IPS-18a (cell line): ENCODE measurements around the gene SNX30.

Source experiments
- H3K27ac ChIP-seq: one replicate; pipeline ENCODE4 v1.5.1; 2013; ENCODE audit warnings: low read length
- H3K27me3 ChIP-seq: one replicate; pipeline ENCODE4 v1.6.1; 2013; ENCODE audit warnings: mild to moderate bottlenecking, low read length; ENCODE audit not compliant: control insufficient read depth, insufficient read depth
- H3K36me3 ChIP-seq: one replicate; pipeline ENCODE4 v1.6.1; 2013; ENCODE audit warnings: low read depth, low read length; ENCODE audit not compliant: control insufficient read depth
- H3K4me1 ChIP-seq: one replicate; pipeline ENCODE4 v1.6.1; 2013; ENCODE audit warnings: low read depth, low read length; ENCODE audit not compliant: control insufficient read depth
- H3K4me3 ChIP-seq: one replicate; pipeline ENCODE4 v1.5.1; 2013; ENCODE audit warnings: low read length
- H3K9ac ChIP-seq: one replicate; pipeline ENCODE4 v1.6.1; 2013; ENCODE audit warnings: mild to moderate bottlenecking, low read length, moderate library complexity
- H3K9me3 ChIP-seq: one replicate; pipeline ENCODE4 v1.6.1; 2013; ENCODE audit warnings: low read depth, low read length; ENCODE audit not compliant: control insufficient read depth

Gene SNX30

DNA sequence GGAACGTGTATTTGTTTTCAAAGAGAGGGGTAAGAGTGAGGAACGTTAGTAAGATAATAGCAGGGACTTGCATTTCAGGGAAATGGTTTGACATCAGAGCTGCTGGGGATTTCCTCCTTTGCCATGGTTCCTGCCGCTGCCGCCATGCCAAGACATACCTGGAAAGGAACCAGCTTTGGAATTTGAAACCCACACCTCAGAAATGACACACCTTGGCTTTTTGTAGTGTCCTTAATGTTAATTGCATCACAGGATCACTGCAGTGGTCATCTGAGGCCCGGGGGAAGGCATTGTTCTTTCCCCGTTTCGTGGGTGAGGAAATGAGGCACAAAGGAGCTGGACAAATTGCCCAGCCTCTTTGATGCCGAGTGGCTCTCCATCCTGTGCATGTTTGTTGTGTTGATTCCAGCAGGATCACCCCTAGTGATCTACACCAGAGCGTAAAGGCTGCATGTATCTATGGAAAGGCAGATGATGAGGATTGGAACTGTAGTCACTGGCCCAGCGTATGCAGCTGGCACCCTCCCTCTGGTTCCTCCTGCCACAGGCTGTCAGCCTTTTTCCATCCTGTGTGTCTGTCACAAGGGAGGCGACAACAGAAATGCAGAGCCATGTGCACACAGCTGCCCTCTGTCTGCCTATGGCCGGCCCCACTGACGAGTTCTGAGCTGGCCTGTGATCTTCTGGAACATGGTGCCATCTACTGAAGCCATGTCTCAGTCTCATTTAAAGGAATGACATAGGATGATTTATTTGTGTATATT lies 102.4 kb downstream of the SNX30 start:
- H3K9me3 ChIP-seq, result no peaks in the 10 kb centered on the region
- H3K36me3 ChIP-seq, result no peaks in the 10 kb centered on the region
- no peak overlapping the region for H3K27ac ChIP-seq
- H3K9ac ChIP-seq, result no peak overlapping the region
- peaks cover 10% of the 10 kb centered on the region for H3K4me1 ChIP-seq
- no peak overlapping the region for H3K4me3 ChIP-seq
- H3K27me3 ChIP-seq, result no peaks in the 10 kb centered on the region

DNA sequence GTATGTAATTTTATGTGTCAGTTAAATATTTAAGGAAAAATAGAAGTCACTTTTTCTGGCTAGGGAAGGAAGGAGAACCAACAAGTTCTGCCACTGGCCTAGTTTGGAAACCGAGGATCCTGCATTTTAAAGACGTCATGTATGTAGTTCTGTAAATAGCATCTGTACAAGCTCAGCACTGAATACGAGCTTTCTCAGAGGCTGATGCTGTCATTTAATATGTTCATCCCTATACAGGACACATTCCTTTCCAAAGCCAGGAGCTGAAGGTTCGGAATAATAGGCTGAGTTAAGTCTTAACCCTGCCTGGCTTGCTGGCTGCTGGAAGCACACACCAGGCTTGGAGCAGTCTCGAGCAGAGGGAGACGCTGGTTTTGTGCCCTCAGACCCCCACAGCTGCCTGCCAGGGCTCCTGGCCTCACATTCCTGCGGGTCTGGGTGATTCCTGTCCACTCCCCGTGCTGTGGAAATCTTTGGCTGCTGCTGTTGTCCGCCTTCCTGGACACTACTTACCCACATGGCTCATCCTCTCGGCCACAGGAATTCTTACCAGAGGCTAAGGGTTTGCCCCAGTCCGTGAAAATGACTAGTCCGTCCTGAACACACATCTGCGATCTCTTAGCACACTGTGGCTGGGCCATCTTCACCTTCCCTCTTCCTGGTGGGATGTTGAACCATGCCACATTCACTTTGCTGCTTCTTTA lies 103.5 kb downstream of the SNX30 start:
- no peaks in the 10 kb centered on the region for H3K36me3 ChIP-seq
- H3K4me1 ChIP-seq, result peaks cover 1% of the 10 kb centered on the region
- no peak overlapping the region for H3K4me3 ChIP-seq
- H3K9me3 ChIP-seq, result no peaks in the 10 kb centered on the region
- no peak overlapping the region for H3K27ac ChIP-seq
- no peaks in the 10 kb centered on the region for H3K27me3 ChIP-seq
- no peak overlapping the region for H3K9ac ChIP-seq

DNA sequence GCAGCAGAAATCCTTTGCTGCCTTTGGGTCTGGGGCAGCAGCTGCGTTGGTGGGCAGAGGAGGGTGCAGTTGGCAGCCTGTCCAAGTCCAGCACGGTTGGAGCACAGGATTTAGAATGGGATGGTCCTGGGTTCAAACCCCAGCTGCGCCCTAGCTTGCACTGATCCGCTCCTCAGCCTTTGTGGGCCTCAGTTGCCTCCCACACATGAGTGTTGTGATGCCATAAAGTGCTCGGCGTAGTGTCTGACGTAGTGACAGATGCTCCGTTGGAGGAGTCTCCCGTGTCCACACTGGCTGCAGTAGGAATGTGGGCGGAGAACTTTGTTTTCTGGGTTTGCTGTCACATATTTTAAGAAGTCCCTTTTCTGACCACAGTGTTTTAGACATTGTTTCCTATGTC lies 104.1 kb downstream of the SNX30 start:
- H3K4me1 ChIP-seq, result no peaks in the 10 kb centered on the region
- H3K4me3 ChIP-seq, result no peak overlapping the region
- no peak overlapping the region for H3K27ac ChIP-seq
- H3K27me3 ChIP-seq, result no peaks in the 10 kb centered on the region
- no peaks in the 10 kb centered on the region for H3K36me3 ChIP-seq
- H3K9ac ChIP-seq, result no peak overlapping the region
- no peaks in the 10 kb centered on the region for H3K9me3 ChIP-seq

DNA sequence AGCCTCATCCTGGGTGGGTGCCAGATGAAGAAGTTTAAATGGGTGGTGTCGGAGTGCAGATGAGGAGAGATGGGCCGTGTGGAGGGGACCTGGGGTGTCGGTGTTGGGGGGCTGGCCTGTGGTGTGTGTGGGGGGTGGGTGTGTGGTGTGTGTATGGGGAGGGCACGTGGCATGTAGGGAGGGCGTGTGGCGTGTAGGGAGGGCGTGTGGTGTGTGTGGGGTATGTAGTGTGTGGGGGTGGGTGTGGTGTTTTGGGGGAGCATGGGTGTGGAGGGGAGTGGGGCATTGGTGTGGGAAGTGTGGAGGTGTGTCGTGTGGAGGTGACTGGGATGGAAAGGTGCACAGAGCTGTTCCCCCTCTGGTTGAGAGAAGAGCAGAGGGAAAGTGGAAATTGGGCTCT lies 105.6 kb downstream of the SNX30 start:
- no peaks in the 10 kb centered on the region for H3K36me3 ChIP-seq
- H3K27ac ChIP-seq, result no peak overlapping the region
- no peak overlapping the region for H3K9ac ChIP-seq
- H3K9me3 ChIP-seq, result no peaks in the 10 kb centered on the region
- no peaks in the 10 kb centered on the region for H3K27me3 ChIP-seq
- no peaks in the 10 kb centered on the region for H3K4me1 ChIP-seq
- no peak overlapping the region for H3K4me3 ChIP-seq

DNA sequence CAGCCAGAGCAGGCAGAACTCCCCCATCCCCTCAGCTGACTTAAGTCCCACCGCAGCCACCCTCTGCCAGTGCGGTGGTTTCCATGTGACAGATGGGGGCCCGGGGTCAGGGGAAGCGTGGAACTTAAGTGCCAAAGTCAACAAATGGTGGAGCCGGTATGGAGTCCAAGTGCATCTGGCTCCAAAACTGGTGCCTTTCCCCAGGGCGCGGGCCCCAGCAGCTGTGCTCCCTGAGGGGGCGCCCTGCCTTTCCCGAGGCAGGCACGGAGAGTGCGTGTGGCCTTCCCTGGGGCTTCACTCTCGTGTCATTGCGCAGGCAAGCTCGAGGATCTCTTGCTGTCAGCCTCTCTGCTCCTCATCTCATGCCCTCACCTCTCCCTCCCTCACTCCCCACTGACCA lies 106.3 kb downstream of the SNX30 start:
- H3K9me3 ChIP-seq, result no peaks in the 10 kb centered on the region
- no peak overlapping the region for H3K4me3 ChIP-seq
- H3K4me1 ChIP-seq, result no peaks in the 10 kb centered on the region
- no peaks in the 10 kb centered on the region for H3K27me3 ChIP-seq
- H3K9ac ChIP-seq, result no peak overlapping the region
- no peak overlapping the region for H3K27ac ChIP-seq
- H3K36me3 ChIP-seq, result no peaks in the 10 kb centered on the region

DNA sequence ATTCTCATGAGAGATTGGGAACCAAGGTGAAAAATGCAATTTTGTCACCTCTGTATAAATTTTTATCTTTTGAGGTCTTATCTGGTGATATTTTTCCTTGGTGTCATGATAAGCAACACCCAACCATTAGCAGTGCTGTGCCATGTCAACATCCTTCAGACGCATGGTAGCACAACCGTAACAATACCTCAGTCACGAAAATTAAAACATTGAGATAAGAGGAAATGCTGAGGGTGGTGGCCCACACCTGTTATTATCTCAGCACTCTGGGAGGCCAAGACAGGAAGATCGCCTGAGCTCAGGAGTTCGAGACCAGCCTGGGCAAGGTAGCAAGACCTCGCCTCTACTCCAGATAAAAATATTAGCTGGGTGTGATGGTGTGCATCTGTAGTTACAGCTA lies 107.4 kb downstream of the SNX30 start:
- H3K4me3 ChIP-seq, result no peak overlapping the region
- H3K27ac ChIP-seq, result no peak overlapping the region
- H3K9ac ChIP-seq, result no peak overlapping the region

DNA sequence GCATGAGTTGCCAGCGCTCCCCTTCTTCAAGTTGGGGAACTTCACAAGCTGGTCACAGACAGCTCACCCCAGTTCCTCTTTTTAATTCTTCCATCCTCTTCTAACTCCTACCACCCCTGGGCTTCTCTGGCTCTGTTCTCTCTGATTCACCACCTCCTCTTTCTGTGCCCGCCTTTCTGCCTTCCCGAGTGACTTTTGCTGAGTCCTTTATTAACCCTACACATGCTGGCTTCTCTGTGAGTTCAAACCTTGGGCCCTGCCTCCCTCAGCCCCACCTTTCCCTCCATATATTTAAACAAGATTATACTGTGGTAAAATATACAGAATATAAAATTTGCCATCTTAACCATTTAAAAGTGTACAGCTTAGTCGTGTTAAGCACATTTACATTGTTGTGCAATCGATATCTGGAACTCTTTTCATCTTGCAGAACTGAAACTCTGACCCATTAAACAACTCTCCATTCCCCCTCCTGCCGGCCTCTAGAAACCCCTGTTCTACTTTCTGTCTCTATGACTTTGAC lies 108.1 kb downstream of the SNX30 start:
- H3K4me3 ChIP-seq, result no peak overlapping the region
- H3K27ac ChIP-seq, result no peak overlapping the region
- no peaks in the 10 kb centered on the region for H3K9me3 ChIP-seq
- no peak overlapping the region for H3K9ac ChIP-seq
- H3K4me1 ChIP-seq, result no peaks in the 10 kb centered on the region
- no peaks in the 10 kb centered on the region for H3K36me3 ChIP-seq
- H3K27me3 ChIP-seq, result no peaks in the 10 kb centered on the region

More for the DNA sequence above, 107.4 kb downstream of the SNX30 start:
- Histone ChIP-seq H3K4me1 (no peaks in the 10 kb centered on the region), H3K36me3 (no peaks in the 10 kb centered on the region), H3K27me3 (no peaks in the 10 kb centered on the region), H3K9me3 (no peaks in the 10 kb centered on the region)

DNA sequence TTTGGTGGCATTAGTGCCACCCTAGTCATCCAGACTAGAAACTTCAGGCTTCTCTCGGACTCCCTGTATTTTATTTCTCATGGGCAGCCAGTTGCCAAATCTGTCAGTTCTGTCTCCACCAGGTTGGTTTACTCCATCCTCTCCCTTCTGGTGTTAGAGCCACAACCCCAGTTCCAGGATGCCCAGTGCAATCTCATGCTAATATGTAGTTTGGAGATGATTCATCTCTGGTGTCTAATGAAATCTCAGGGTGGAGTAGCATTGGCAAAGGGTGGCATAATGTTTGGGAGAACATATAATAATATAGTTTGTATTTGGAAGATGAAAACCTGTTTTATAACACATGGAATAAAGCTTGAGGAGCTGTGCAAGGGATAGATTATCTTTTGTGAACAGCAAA lies 109.9 kb downstream of the SNX30 start:
- H3K9ac ChIP-seq, result no peak overlapping the region
- no peaks in the 10 kb centered on the region for H3K36me3 ChIP-seq
- no peak overlapping the region for H3K4me3 ChIP-seq
- H3K4me1 ChIP-seq, result no peaks in the 10 kb centered on the region
- no peaks in the 10 kb centered on the region for H3K27me3 ChIP-seq
- no peaks in the 10 kb centered on the region for H3K9me3 ChIP-seq
- H3K27ac ChIP-seq, result no peak overlapping the region

DNA sequence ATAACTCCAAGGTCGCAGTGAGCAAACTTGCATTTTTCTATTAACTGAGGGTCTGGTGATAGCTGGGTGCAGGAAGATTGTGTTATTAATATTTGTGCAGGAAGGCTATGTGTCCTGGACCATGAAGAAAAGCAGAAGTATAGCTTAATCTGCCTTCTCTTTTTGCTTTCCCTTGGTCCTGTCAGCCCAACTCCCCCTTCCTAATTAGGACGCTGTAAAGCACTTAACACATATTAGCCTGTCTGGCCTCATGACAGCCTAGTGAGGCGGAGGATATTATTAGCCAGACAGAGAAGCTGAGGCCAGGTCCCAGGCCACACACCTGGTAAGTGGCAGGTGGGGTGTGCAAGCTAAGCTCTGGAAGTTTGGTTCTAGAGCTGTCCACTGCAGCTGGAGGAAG lies 110.6 kb downstream of the SNX30 start:
- Histone ChIP-seq H3K4me1 (no peaks in the 10 kb centered on the region), H3K27ac (no peak overlapping the region), H3K4me3 (no peak overlapping the region), H3K36me3 (no peaks in the 10 kb centered on the region), H3K9ac (no peak overlapping the region), H3K27me3 (no peaks in the 10 kb centered on the region), H3K9me3 (no peaks in the 10 kb centered on the region)

DNA sequence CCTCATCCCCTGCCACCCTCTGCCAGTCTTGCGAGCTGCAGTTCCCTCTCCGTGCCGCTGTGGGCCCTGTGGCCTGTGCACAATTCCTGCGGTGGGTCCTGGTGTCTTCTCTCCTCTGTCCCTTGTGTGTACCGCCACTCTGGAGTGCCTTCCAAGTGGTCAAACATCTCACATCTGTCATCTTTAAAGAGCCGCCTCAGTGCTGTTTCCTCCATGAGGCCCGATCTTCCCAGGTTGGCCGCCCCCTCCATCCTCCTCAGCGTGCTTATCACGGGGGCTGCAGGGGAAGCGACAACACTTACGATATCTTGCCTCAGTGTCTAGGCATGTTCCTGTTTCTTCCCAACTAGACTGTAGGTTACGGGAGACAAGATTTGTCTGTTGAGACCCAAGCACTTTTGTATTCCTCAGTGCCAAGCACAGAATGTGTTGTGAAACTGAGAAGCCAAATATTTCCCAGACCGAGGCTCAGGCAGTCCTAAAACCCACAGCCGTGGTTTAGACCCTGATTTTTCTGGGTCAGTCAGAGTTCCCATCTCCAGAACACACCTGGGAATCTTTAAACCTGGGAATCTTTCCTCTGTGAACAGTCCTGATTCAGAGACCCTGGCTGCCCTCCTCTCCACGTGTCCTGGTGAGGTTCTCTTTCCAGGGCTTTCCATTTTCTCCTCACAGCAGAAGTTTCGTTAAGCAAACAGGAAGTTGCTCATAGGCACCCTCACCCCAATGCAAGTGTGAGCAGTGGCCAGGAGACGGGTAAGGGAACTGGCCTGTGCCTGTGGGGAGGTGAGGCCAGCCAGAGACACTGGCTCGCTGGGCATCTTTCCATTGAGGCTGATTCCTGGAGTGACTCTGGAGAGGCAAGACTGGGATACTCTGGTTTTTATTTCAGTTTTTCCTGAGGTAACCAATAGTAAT lies 111.3 kb downstream of the SNX30 start:
- H3K9ac ChIP-seq, result no peak overlapping the region

DNA sequence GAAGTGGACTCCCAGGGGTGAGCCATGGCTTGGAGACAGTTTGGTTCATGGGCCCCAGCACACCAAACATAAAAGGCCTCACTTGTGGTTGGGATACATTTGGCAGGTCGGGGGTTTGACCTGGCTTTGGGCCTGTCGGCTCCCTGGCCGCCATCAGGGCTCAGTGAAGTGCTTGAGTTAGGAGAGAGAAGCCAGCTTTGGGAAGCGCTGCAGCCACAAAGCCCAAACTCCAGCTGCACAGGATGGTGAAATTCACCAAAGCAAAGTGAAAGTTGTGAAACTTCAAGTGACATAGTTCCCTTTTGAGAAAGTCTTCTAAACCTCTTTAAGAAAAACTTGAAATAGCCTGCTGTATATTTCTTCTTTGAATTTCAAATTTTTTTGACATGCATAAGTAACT lies 112.7 kb downstream of the SNX30 start:
- Histone ChIP-seq H3K27ac (no peak overlapping the region), H3K27me3 (no peaks in the 10 kb centered on the region), H3K36me3 (no peaks in the 10 kb centered on the region), H3K4me1 (no peaks in the 10 kb centered on the region), H3K9ac (no peak overlapping the region), H3K4me3 (no peak overlapping the region), H3K9me3 (no peaks in the 10 kb centered on the region)

More for the DNA sequence above, 111.3 kb downstream of the SNX30 start:
- H3K4me1 ChIP-seq, result no peaks in the 10 kb centered on the region
- H3K9me3 ChIP-seq, result no peaks in the 10 kb centered on the region
- no peaks in the 10 kb centered on the region for H3K36me3 ChIP-seq
- H3K27ac ChIP-seq, result no peak overlapping the region
- no peaks in the 10 kb centered on the region for H3K27me3 ChIP-seq
- H3K4me3 ChIP-seq, result no peak overlapping the region
